SU-DHL-6 (cell line): ENCODE data around the gene COX5B.

ENCODE experiments used
- H2AFZ ChIP-seq: fragments of 200-600 bp; sonication (generic); 2 replicates; pipeline ENCODE4 v1.6.1; 2014; ENCODE audit warnings: low read depth, mild to moderate bottlenecking, moderate library complexity, mixed read lengths, antibody characterized with exemption, low read length; ENCODE audit not compliant: severe bottlenecking
- H3F3A ChIP-seq: fragments of 200-600 bp; shearing (Covaris generic); 2 replicates; pipeline ENCODE4 v1.6.0; 2016; ENCODE audit warnings: antibody characterized with exemption, mild to moderate bottlenecking; ENCODE audit not compliant: insufficient read depth
- H3K27ac ChIP-seq: fragments of 200-600 bp; sonication (generic); 2 replicates; pipeline ENCODE4 v1.5.1; 2016; ENCODE audit warnings: low read depth, mild to moderate bottlenecking, low read length, moderate library complexity, mixed read lengths
- H3K27me3 ChIP-seq: fragments of 200-600 bp; sonication (generic), shearing (Covaris generic); 2 replicates; pipeline ENCODE4 v1.6.0; 2014; ENCODE audit warnings: mild to moderate bottlenecking, low read length
- H3K36me3 ChIP-seq: fragments of 200-600 bp; sonication (generic); 2 replicates; pipeline ENCODE4 v1.6.1; 2014; ENCODE audit warnings: mild to moderate bottlenecking, low read length, mixed read lengths
- H3K4me2 ChIP-seq: fragments of 300-600, 200-600 bp; shearing (Covaris generic), sonication (generic); 2 replicates; pipeline ENCODE4 v1.6.0; 2014; ENCODE audit warnings: low read length, low read depth, mild to moderate bottlenecking; ENCODE audit not compliant: poor library complexity, severe bottlenecking
- H3K4me3 ChIP-seq: fragments of 200-600 bp; sonication (generic); 2 replicates; pipeline ENCODE4 v1.5.1; 2014; ENCODE audit warnings: antibody characterized with exemption, low read length, mild to moderate bottlenecking, mixed read lengths; ENCODE audit not compliant: insufficient read depth, poor library complexity, severe bottlenecking
- H3K79me2 ChIP-seq: fragments of 200-600 bp; sonication (generic); 2 replicates; pipeline ENCODE4 v1.6.1; 2014; ENCODE audit warnings: mild to moderate bottlenecking, low read length, moderate library complexity; ENCODE audit not compliant: insufficient read depth
- H3K9ac ChIP-seq: fragments of 200-600 bp; sonication (generic); 2 replicates; pipeline ENCODE4 v1.7.0; 2014; ENCODE audit warnings: mild to moderate bottlenecking, low read length
- H3K9me2 ChIP-seq: fragments of 200-600 bp; sonication (generic); replicated peaks from 2 replicates; pipeline ENCODE4 v1.6.1; 2014; ENCODE audit warnings: low read length; ENCODE audit not compliant: insufficient read depth
- H3K9me3 ChIP-seq: fragments of 200-600 bp; sonication (generic); 2 replicates; pipeline ENCODE4 v1.6.1; 2014; ENCODE audit warnings: low read length, mixed read lengths; ENCODE audit not compliant: insufficient read depth
- H4K20me1 ChIP-seq: fragments of 200-600 bp; sonication (generic); 2 replicates; pipeline ENCODE4 v1.6.1; 2014; ENCODE audit warnings: low read depth, mild to moderate bottlenecking, antibody characterized with exemption, low read length, moderate library complexity, mixed read lengths
- EZH2phosphoT487 ChIP-seq: fragments of 200-600 bp; sonication (generic), shearing (Covaris generic); conservative IDR thresholded peaks from 2 replicates; pipeline ENCODE4 v1.6.1; 2018; ENCODE audit warnings: mild to moderate bottlenecking, antibody characterized with exemption, low read length, moderate library complexity, mixed read lengths
- TF ChIP-seq, protein P1 (sequence below): fragments of 200-600 bp; sonication (generic); IDR thresholded peaks from one replicate; pipeline ENCODE4 v1.5.1; 2017; ENCODE audit warnings: antibody characterized with exemption, mild to moderate bottlenecking, low read length, moderate library complexity; ENCODE audit not compliant: insufficient read depth, poor library complexity, severe bottlenecking

The COX5B gene

DNA sequence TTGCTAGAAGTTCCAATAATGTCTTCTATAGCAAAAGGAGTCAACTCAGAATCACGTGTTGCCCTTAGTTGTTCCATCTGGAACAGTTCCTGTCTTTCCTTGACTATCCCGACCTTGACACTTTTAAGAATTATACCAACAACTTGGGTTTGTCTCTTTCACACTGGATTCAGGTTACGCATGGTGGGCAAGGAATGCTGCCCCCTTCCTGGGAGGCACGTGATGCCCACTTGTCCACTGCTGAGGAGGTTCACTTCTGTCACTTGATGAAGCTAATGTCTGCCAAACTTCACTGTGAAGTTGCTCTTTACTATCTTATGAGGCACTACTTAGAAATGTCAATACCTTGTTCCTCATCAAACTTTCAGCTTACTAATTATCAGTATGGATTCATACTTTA lies 5.3 kb downstream of the COX5B start:
- Histone ChIP-seq H3K36me3 (peaks cover 13% of the 10 kb centered on the region), H3K9ac (no peak overlapping the region), H3F3A (peaks cover 10% of the 10 kb centered on the region; the same call in 1 of the 2 replicates), H3K9me3 (no peaks in the 10 kb centered on the region), H3K4me2 (no peak overlapping the region), H3K27ac (no peak overlapping the region), H3K79me2 (peaks cover 13% of the 10 kb centered on the region; the same call in 1 of the 2 replicates), H3K4me3 (no peak overlapping the region), H2AFZ (no peak overlapping the region), H4K20me1 (no peaks in the 10 kb centered on the region), H3K9me2 (no peaks in the 10 kb centered on the region), H3K27me3 (no peaks in the 10 kb centered on the region)
- TF ChIP-seq, protein P1, sequence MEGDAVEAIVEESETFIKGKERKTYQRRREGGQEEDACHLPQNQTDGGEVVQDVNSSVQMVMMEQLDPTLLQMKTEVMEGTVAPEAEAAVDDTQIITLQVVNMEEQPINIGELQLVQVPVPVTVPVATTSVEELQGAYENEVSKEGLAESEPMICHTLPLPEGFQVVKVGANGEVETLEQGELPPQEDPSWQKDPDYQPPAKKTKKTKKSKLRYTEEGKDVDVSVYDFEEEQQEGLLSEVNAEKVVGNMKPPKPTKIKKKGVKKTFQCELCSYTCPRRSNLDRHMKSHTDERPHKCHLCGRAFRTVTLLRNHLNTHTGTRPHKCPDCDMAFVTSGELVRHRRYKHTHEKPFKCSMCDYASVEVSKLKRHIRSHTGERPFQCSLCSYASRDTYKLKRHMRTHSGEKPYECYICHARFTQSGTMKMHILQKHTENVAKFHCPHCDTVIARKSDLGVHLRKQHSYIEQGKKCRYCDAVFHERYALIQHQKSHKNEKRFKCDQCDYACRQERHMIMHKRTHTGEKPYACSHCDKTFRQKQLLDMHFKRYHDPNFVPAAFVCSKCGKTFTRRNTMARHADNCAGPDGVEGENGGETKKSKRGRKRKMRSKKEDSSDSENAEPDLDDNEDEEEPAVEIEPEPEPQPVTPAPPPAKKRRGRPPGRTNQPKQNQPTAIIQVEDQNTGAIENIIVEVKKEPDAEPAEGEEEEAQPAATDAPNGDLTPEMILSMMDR, result no peak

DNA sequence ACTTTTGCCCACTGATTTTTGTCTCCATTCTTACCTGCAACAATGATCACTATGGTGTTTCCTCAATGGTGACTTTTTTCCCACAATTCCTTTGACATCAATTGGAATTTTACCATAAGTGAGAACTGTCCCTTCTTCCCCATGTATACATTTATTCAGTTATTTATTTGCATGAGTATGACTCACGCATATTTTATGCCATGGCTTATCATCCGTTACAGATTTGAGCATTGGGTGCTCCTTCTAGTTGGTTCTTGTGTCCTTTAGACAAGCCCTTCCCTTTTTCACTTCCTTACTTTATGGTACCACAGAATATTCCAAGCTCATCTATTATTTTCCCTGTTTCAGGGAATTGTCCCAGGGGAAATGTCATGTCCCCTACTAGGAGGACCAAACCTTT lies 7.6 kb downstream of the COX5B start:
- TF ChIP-seq EZH2phosphoT487, result no peak
- TF ChIP-seq, protein P1, result no peak
- no peaks in the 10 kb centered on the region for H3K27me3 ChIP-seq
- H3K79me2 ChIP-seq, result no peaks in the 10 kb centered on the region
- no peak overlapping the region for H3K4me2 ChIP-seq
- no peaks in the 10 kb centered on the region for H3K9me2 ChIP-seq
- H3K36me3 ChIP-seq, result 0 out of 2 replicates have a peak, but pooled peaks cover 4% of the 10 kb centered on the region
- H4K20me1 ChIP-seq, result no peaks in the 10 kb centered on the region
- H3F3A ChIP-seq, result peaks cover 7% of the 10 kb centered on the region; the same call in 1 of the 2 replicates
- H3K9me3 ChIP-seq, result no peaks in the 10 kb centered on the region
- H2AFZ ChIP-seq, result no peak overlapping the region
- no peak overlapping the region for H3K27ac ChIP-seq
- no peak overlapping the region for H3K4me3 ChIP-seq
- no peak overlapping the region for H3K9ac ChIP-seq

DNA sequence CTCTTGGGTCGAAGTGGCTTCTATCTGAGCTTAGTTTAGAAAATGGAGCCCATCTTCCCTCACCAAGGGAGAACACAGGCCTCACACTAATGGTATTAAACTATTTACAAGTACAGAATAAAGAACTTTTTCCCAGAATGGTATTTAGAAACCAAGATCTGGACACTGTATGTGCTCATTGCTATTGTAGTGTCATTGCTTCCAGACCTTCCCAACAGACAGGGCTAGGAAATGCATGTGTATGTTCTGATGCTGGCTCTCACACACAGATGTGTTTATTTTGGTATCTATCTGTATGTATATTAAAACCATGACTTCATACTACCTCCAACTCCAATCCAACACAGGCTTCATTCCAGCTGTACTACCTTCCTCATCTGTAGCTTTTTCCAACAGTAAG lies 8.0 kb downstream of the COX5B start:
- Histone ChIP-seq H3K9me2 (no peaks in the 10 kb centered on the region), H3K9ac (no peak overlapping the region), H3K9me3 (no peaks in the 10 kb centered on the region), H3K79me2 (no peaks in the 10 kb centered on the region), H3K4me3 (no peak overlapping the region), H3K36me3 (0 out of 2 replicates have a peak, but pooled peaks cover 2% of the 10 kb centered on the region), H3F3A (0 out of 2 replicates have a peak, but pooled peaks cover 3% of the 10 kb centered on the region), H3K4me2 (no peak overlapping the region), H4K20me1 (no peaks in the 10 kb centered on the region), H2AFZ (no peak overlapping the region), H3K27ac (no peak overlapping the region), H3K27me3 (no peaks in the 10 kb centered on the region)
- TF ChIP-seq, protein P1, result no peak
- no peak for TF ChIP-seq EZH2phosphoT487
